ENCODE results near the gene EFHD2. TPM values are rescaled to one million over a fixed set of nuclear protein-coding genes. Genes with fewer than 3 reads are reported as not detected.
"Not testable (repeated sequence)": the region's sequence is repeated elsewhere in the genome, so short reads cannot be mapped to it uniquely, and the experiment has no call there.

The EFHD2 gene
- total RNA-seq, 1 donor from 2014 or later, result 6.6 TPM

GRCh38 chr1:15425521-15425920, 15.8 kb downstream of the EFHD2 start:
- H3K27me3 Mint-ChIP-seq (ENCODE audit: unreplicated experiment), result peaks cover 6% of the 10 kb centered on the region
- no peak for TF ChIP-seq CTCF (IDR thresholded peaks at IDR 0.05; ENCODE audit: unreplicated experiment)
- H3K9me3 Mint-ChIP-seq (ENCODE audit: unreplicated experiment), result no peaks in the 10 kb centered on the region
- peaks cover 9% of the 10 kb centered on the region for H3K36me3 Mint-ChIP-seq (ENCODE audit: low read depth, unreplicated experiment)
- H3K4me3 Mint-ChIP-seq (ENCODE audit: unreplicated experiment), result no peak overlapping the region
- H3K4me1 Mint-ChIP-seq (ENCODE audit: unreplicated experiment), result peaks cover 8% of the 10 kb centered on the region
- no peak for DNase-seq (ENCODE audit: low spot score)
- no peak overlapping the region for H3K27ac Mint-ChIP-seq (ENCODE audit: unreplicated experiment)

GRCh38 chr1:15425958-15426357, 16.3 kb downstream of the EFHD2 start:
- no peak for TF ChIP-seq CTCF (IDR thresholded peaks at IDR 0.05; ENCODE audit: unreplicated experiment)
- Mint-ChIP-seq H3K4me3 (ENCODE audit: unreplicated experiment) (no peak overlapping the region), H3K36me3 (ENCODE audit: low read depth, unreplicated experiment) (peaks cover 8% of the 10 kb centered on the region), H3K9me3 (ENCODE audit: unreplicated experiment) (no peaks in the 10 kb centered on the region), H3K27ac (ENCODE audit: unreplicated experiment) (peak overlapping the region; percentile 52), H3K27me3 (ENCODE audit: unreplicated experiment) (peaks cover 6% of the 10 kb centered on the region), H3K4me1 (ENCODE audit: unreplicated experiment) (peaks cover 8% of the 10 kb centered on the region)
- DNase-seq (ENCODE audit: low spot score), result no peak

- no peak for TF ChIP-seq CTCF (IDR thresholded peaks at IDR 0.05; ENCODE audit: unreplicated experiment)
- peaks cover 6% of the 10 kb centered on the region for H3K36me3 Mint-ChIP-seq (ENCODE audit: low read depth, unreplicated experiment)
- no peak overlapping the region for H3K4me3 Mint-ChIP-seq (ENCODE audit: unreplicated experiment)
- peak overlapping the region; percentile 52 for H3K27ac Mint-ChIP-seq (ENCODE audit: unreplicated experiment)
- no peaks in the 10 kb centered on the region for H3K9me3 Mint-ChIP-seq (ENCODE audit: unreplicated experiment)
- peaks cover 6% of the 10 kb centered on the region for H3K27me3 Mint-ChIP-seq (ENCODE audit: unreplicated experiment)
- no peak for DNase-seq (ENCODE audit: low spot score)
- peaks cover 8% of the 10 kb centered on the region for H3K4me1 Mint-ChIP-seq (ENCODE audit: unreplicated experiment)
Observed at GRCh38 chr1:15426492-15427279, 17.0 kb downstream of the EFHD2 start.

GRCh38 chr1:15427280-15427666, 17.6 kb downstream of the EFHD2 start:
- Mint-ChIP-seq H3K4me1 (ENCODE audit: unreplicated experiment) (peaks cover 8% of the 10 kb centered on the region), H3K36me3 (ENCODE audit: low read depth, unreplicated experiment) (peaks cover 6% of the 10 kb centered on the region), H3K9me3 (ENCODE audit: unreplicated experiment) (no peaks in the 10 kb centered on the region), H3K27me3 (ENCODE audit: unreplicated experiment) (peaks cover 7% of the 10 kb centered on the region), H3K4me3 (ENCODE audit: unreplicated experiment) (no peak overlapping the region), H3K27ac (ENCODE audit: unreplicated experiment) (no peak overlapping the region)
- no peak for DNase-seq (ENCODE audit: low spot score)
- no peak for TF ChIP-seq CTCF (IDR thresholded peaks at IDR 0.05; ENCODE audit: unreplicated experiment)

GRCh38 chr1:15428252-15428651, 18.6 kb downstream of the EFHD2 start:
- H3K36me3 Mint-ChIP-seq (ENCODE audit: low read depth, unreplicated experiment); H3K4me3 Mint-ChIP-seq (ENCODE audit: unreplicated experiment); H3K27me3 Mint-ChIP-seq (ENCODE audit: unreplicated experiment); H3K9me3 Mint-ChIP-seq (ENCODE audit: unreplicated experiment); H3K4me1 Mint-ChIP-seq (ENCODE audit: unreplicated experiment); DNase-seq (ENCODE audit: low spot score); H3K27ac Mint-ChIP-seq (ENCODE audit: unreplicated experiment): not testable (repeated sequence)
